ENCODE data around the gene UBN1. TPM values are rescaled to one million over a fixed set of nuclear protein-coding genes. Genes with fewer than 3 reads are reported as not detected.

Gene UBN1
- total and polyA plus RNA-seq, 4 donors: 7.3 to 19.7 (median 14.2) TPM

- Histone ChIP-seq H3K4me3 (ENCODE audit: low read depth in 1 of 3, low read length in 3 of 3) (no peak overlapping the region), H3K27me3 (ENCODE audit: control insufficient read depth in 4 of 4, insufficient read depth in 4 of 4, low read length in 3 of 4) (no peaks in the 10 kb centered on the region), H3K9ac (ENCODE audit: low read depth in 1 of 2, low read length in 2 of 2) (no peak overlapping the region), H3K4me1 (ENCODE audit: control insufficient read depth in 4 of 4, insufficient read depth in 4 of 4, low read length in 3 of 4) (peaks cover 0 to 7% (median 5%) of the 10 kb centered on the region in 4 donors), H3K27ac (ENCODE audit: low read depth in 1 of 2, low read length in 2 of 2) (no peak overlapping the region), H3K9me3 (ENCODE audit: control insufficient read depth in 4 of 4, low read length in 3 of 4) (no peaks in the 10 kb centered on the region), H3K36me3 (ENCODE audit: control insufficient read depth in 4 of 4, insufficient read depth in 3 of 4, low read depth in 1 of 4, low read length in 3 of 4) (peaks cover 11 to 75% (median 44%) of the 10 kb centered on the region in 4 donors)
- DNase-seq (ENCODE audit: low spot score): no peak
- WGBS: 91% methylated on average over 11 of the region's 11 CpGs
- no peak for TF ChIP-seq FOXA1 (IDR thresholded peaks at IDR 0.05)
- no peak for TF ChIP-seq NR2F2 (IDR thresholded peaks at IDR 0.05)
- no peak for TF ChIP-seq JUND (IDR thresholded peaks at IDR 0.05)
- no peak for TF ChIP-seq RXRA (IDR thresholded peaks at IDR 0.05)
- TF ChIP-seq YY1 (IDR thresholded peaks at IDR 0.05): no peak
- TF ChIP-seq ZBTB33 (IDR thresholded peaks at IDR 0.05): no peak
- no peak for TF ChIP-seq CTCF (IDR thresholded peaks at IDR 0.05; ENCODE audit: low read depth, low read length, missing input control)
- no peak for TF ChIP-seq RAD21 (IDR thresholded peaks at IDR 0.05)
- TF ChIP-seq TAF1 (conservative IDR thresholded peaks at IDR 0.05): no peak
- no peak for TF ChIP-seq FOXA2 (IDR thresholded peaks at IDR 0.05)
- TF ChIP-seq EGR1 (IDR thresholded peaks at IDR 0.05; ENCODE audit: low read depth in 2 of 2): no peak
- TF ChIP-seq REST (IDR thresholded peaks at IDR 0.05): no peak
- TF ChIP-seq GABPA (IDR thresholded peaks at IDR 0.05 in 1 of 2, conservative IDR thresholded peaks at IDR 0.05 in 1 of 2): no peak
- no peak for TF ChIP-seq ATF3 (IDR thresholded peaks at IDR 0.05)
- no peak for TF ChIP-seq HNF4A (conservative IDR thresholded peaks at IDR 0.05)
- TF ChIP-seq SP1 (IDR thresholded peaks at IDR 0.05): no peak
- TF ChIP-seq HNF4G (IDR thresholded peaks at IDR 0.05): no peak
- no peak for TF ChIP-seq MAX (IDR thresholded peaks at IDR 0.05)
These were observed 42.7 kb downstream of the UBN1 start for GRCh38 chr16:4890026-4890425.

All from liver (tissue), 9 donors.